ENCODE measurements around the gene PCNX2. TPM values are rescaled to one million over a fixed set of nuclear protein-coding genes. Genes with fewer than 3 reads are reported as not detected.

The PCNX2 gene
- total and polyA plus RNA-seq, 2 of the 8 experiments (the other 6 are each of a cell fraction or from before 2014, with no cell fraction given) = 46.1 to 57.6 TPM

DNA sequence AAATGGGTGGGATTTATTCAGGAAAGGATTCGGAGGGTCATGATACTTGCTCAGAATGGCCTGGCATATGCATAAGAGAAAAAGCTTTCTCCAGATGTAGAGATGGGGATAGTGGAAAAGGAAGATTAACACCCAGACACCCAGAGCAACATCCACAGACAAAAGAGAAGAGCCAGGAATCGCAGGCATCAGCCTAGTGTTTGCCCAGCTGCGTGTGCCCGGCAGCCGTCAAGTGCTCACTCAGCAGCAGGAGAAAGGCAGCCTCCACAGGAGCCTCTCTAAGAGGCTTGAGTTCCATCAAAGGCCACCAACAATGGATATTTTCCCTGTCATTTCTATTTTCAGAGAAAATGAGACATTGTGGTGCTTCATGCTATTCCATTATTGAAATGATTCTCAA lies 290.4 kb downstream of the PCNX2 start (continued):
- TF ChIP-seq, protein P1, sequence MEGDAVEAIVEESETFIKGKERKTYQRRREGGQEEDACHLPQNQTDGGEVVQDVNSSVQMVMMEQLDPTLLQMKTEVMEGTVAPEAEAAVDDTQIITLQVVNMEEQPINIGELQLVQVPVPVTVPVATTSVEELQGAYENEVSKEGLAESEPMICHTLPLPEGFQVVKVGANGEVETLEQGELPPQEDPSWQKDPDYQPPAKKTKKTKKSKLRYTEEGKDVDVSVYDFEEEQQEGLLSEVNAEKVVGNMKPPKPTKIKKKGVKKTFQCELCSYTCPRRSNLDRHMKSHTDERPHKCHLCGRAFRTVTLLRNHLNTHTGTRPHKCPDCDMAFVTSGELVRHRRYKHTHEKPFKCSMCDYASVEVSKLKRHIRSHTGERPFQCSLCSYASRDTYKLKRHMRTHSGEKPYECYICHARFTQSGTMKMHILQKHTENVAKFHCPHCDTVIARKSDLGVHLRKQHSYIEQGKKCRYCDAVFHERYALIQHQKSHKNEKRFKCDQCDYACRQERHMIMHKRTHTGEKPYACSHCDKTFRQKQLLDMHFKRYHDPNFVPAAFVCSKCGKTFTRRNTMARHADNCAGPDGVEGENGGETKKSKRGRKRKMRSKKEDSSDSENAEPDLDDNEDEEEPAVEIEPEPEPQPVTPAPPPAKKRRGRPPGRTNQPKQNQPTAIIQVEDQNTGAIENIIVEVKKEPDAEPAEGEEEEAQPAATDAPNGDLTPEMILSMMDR (IDR thresholded peaks at IDR 0.05; ENCODE audit: control extremely low read depth in 1 of 3, insufficient read depth in 1 of 3, low read depth in 1 of 3, low read length in 3 of 3) = no peak
